Cardiac ventricle fibroblast (primary cell): ENCODE measurements around the gene GNG13. TPM values are rescaled to one million over a fixed set of nuclear protein-coding genes. Genes with fewer than 3 reads are reported as not detected.

ENCODE experiments used
- total RNA-seq: library from RNA; depleted of rRNA; stranded (reverse); fragments of >200 nt; gene quantifications from 2 replicates; pipeline ENCODE4 v1.2.3, GENCODE V29; 2015

The GNG13 gene, protein sequence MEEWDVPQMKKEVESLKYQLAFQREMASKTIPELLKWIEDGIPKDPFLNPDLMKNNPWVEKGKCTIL
- not detected in 2 replicates for total RNA-seq

DNA sequence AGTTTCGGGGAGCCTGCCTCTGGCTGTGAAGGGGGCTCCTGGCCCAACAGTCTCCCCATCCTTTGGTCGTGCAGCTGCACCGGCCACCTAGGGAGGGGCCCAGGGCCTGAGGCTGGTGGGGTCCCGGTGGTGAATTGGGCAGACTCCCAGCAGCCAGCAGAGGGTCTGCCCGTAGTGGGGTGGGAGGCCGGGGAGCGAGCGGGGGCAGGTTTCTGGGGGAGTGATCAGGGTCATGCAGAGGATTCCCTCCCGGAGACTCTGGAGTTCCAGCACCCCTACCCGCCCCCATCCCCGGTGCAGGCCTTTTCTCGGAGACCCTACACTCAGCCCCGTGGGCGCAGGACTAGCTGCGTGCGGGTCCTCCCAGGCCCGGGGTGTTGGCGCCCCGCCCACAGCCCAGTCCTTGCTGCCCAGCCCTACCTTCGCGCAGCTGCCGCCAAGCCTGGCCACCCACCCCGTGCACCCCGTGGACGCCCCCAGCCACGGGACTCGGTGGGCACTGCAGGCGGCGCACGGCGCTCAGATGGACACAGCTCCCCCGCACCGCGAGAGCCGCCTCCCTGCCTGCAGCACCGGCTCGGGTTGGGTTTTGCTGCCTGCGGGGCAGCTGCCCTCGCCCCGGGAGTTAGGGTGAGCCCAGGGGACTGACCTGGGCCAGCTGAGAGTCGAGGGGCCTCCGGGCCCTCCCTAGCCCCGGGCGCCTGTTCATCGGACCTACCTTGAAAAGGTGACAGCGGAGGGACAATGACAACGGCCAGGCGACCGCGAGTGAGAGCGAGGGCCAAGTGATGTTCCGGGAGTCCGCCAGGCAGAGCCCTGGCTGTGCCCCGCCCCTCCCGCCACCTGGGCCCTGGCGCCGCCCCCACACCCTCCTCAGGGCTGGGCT, at the start of gene GNG13:
GNG13 (minus strand) TSS at position 787 of the 886 bp plus-strand sequence. CDS start 1,657 bp downstream, outside the sequence.

DNA sequence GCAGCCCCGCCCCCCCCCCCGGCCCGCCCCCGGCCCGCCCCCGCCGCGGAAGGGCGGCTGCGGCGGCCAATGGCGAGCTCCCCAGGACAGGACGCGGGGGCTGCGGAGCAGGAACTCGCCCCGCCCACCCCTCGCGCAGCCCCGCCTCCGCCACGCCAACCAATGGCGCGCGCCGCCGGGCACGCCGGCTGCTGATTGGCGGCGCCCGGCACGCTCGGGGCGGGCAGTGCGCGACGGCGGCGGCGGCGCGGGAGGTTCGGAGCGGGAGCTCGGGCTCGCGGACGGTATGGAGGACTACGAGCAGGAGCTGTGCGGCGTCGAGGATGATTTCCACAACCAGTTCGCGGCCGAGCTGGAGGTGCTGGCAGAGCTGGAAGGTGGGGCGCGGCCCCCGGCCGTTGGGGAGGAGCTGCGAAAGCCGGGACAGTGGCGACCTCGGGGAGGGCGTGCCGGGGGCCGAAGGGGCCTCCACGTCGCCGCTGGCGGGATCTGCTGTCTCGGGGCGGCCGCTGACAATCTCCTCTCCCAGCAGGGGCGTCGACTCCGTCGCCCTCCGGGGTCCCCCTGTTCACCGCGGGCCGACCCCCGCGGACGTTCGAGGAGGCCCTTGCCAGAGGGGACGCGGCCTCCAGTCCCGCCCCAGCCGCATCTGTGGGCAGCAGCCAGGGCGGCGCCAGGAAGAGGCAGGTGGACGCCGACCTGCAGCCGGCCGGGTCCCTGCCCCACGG, 12.0 kb downstream of the GNG13 start, which contains the start of gene CHTF18:
CHTF18 (plus strand) TSS at position 222 of the 728 bp plus-strand sequence; CDS start at position 287, 65 bp downstream.

DNA sequence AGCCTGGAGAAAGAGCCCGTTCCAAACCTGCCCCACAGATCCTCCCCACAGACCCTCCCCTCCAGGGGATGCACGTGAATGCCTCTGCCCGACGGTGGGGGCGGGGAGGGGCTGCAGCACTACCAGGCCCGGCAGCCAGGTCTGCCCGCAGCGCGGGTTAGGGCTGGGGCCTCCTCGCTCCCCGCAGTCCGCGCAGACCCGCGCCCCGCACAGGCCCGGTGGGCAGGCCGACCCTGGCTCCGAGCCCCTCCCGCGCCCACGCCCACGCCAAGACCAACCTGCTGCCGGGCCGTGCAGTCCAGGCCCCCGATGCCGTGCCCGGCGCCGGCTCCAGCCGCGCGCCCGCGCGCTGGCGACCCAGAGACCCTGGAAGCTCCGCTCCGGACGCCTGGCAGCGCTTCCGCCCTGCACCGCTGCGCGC, 12.5 kb downstream of the GNG13 start, which contains the start of gene RPUSD1:
RPUSD1 (minus strand) TSS at position 404 of the 421 bp plus-strand sequence. CDS start 644 bp downstream, outside the sequence.

DNA sequence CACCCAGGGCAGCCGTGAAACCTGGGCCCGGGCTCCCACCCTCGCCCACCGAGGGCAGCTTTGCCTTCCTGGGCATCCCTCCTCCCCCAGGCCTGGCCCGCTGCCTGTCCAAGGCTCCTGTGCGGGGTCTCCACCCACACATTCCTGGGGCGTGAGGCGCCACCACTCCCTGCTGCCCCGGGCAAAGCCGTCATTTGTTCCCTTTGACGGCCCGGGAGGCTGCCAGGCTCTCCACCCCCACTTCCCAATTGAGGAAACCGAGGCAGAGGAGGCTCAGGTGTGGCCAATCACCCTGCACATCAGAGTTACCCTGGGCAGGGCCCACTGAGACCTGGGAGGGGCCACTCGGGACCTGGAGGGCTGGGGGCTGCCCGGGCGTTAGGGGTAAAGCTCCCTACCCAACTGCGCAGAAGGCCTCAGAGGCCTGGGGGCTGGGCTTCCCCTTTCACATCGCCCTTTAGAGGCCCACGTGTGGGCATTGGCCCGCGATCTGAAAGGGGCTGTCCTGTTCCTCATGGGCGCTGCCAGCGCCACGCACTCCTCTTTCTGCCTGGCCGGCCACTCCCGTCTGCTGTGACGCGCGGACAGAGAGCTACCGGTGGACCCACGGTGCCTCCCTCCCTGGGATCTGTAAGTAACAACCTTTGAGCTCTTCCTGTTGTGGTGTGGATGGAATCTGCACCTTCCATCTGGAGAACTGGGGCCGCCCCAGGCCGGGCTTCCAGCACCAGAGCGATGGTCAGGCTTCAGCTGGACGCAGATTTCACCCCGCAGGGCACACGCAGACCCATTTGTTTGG, 39.8 kb downstream of the GNG13 start, which contains the start of gene MSLN:
MSLN (plus strand) TSS at position 190 of the 799 bp plus-strand sequence. CDS start 1,947 bp downstream, outside the sequence.

Other genes with a start within 250 kb of the GNG13 start
- not detected in 2 replicates for gene PRR35, start 240.3 kb downstream of the GNG13 start, total RNA-seq
- 3.5 and 4.4 TPM in 2 replicates for gene NHLRC4, start 233.7 kb downstream of the GNG13 start, total RNA-seq
- 20.2 and 25.1 TPM in 2 replicates for gene PIGQ, start 230.8 kb downstream of the GNG13 start, total RNA-seq
- 10.9 and 19.7 TPM in 2 replicates for gene RAB40C, start 210.7 kb downstream of the GNG13 start, total RNA-seq
- gene WFIKKN1, start 169.7 kb downstream of the GNG13 start, total RNA-seq: 0.06 TPM in 1 of 2 replicates, not detected in the other
- 187 and 190 TPM in 2 replicates for gene METTL26, start 164.4 kb downstream of the GNG13 start, total RNA-seq
- 21.0 and 34.2 TPM in 2 replicates for gene MCRIP2, start 158.9 kb downstream of the GNG13 start, total RNA-seq
- gene WDR90, start 151.4 kb downstream of the GNG13 start, total RNA-seq: 5.7 and 9.1 TPM in 2 replicates
- gene RHOT2, start 132.6 kb downstream of the GNG13 start, total RNA-seq: 18.7 and 19.5 TPM in 2 replicates
- gene RHBDL1, start 125.1 kb downstream of the GNG13 start, total RNA-seq: 0.50 and 1.5 TPM in 2 replicates
- 97.2 and 118 TPM in 2 replicates for gene STUB1, start 120.3 kb downstream of the GNG13 start, total RNA-seq
- 47.8 and 63.7 TPM in 2 replicates for gene JMJD8, start 116.4 kb downstream of the GNG13 start, total RNA-seq
- gene WDR24, start 110.3 kb downstream of the GNG13 start, total RNA-seq: 14.2 and 14.9 TPM in 2 replicates
- gene FBXL16, start 94.9 kb downstream of the GNG13 start, total RNA-seq: not detected in 2 replicates
- 115 and 126 TPM in 2 replicates for gene METRN, start 85.6 kb downstream of the GNG13 start, total RNA-seq
- 30.0 and 34.0 TPM in 2 replicates for gene ANTKMT, start 79.6 kb downstream of the GNG13 start, total RNA-seq
- gene CCDC78, start 74.3 kb downstream of the GNG13 start, total RNA-seq: 0.10 and 1.3 TPM in 2 replicates
- 5.9 and 16.4 TPM in 2 replicates for gene HAGHL, start 73.6 kb downstream of the GNG13 start, total RNA-seq
- gene CIAO3, start 59.7 kb downstream of the GNG13 start, total RNA-seq: 8.9 and 16.7 TPM in 2 replicates
- not detected in 2 replicates for gene MSLN, start 40.0 kb downstream of the GNG13 start, total RNA-seq
- gene RPUSD1, start 12.4 kb downstream of the GNG13 start, total RNA-seq: 20.3 and 26.0 TPM in 2 replicates
- 2.0 and 4.9 TPM in 2 replicates for gene CHTF18, start 12.1 kb downstream of the GNG13 start, total RNA-seq
- gene LMF1, start 170.2 kb upstream of the GNG13 start, total RNA-seq: 26.4 and 41.9 TPM in 2 replicates
- 1.1 and 1.4 TPM in 2 replicates for gene SOX8, start 181.0 kb upstream of the GNG13 start, total RNA-seq